ENCODE measurements around the gene SEPTIN10.

Gene SEPTIN10

GRCh38 chr2:109638795-109639194, 25.0 kb upstream of the SEPTIN10 start:
- no peak for DNase-seq (ENCODE audit: low spot score)
- H3K4me3 ChIP-seq, result no peak overlapping the region
- H3K27ac ChIP-seq, result no peak overlapping the region
- no peak for TF ChIP-seq CTCF (IDR thresholded peaks at IDR 0.05)

- no peak for DNase-seq (ENCODE audit: low spot score)
- TF ChIP-seq CTCF (IDR thresholded peaks at IDR 0.05), result no peak
- H3K4me3 ChIP-seq, result no peak overlapping the region
- peak overlapping the region in 1 of 2 donors; percentile 3 for H3K27ac ChIP-seq
Observed at GRCh38 chr2:109637749-109638570, 24.2 kb upstream of the SEPTIN10 start.

GRCh38 chr2:109636317-109636716, 22.6 kb upstream of the SEPTIN10 start:
- H3K4me3 ChIP-seq, result no peak overlapping the region
- no peak for TF ChIP-seq CTCF (IDR thresholded peaks at IDR 0.05)
- peak overlapping the region in 1 of 2 donors; percentile 11 for H3K27ac ChIP-seq
- no peak for DNase-seq (ENCODE audit: low spot score)

GRCh38 chr2:109635426-109636304, 21.9 kb upstream of the SEPTIN10 start:
- TF ChIP-seq CTCF (IDR thresholded peaks at IDR 0.05), result no peak
- H3K27ac ChIP-seq, result peak overlapping the region in 1 of 2 donors; percentile 7
- no peak overlapping the region for H3K4me3 ChIP-seq
- DNase-seq (ENCODE audit: low spot score), result no peak

GRCh38 chr2:109633284-109633961, 19.7 kb upstream of the SEPTIN10 start:
- H3K4me3 ChIP-seq, result no peak overlapping the region
- no peak overlapping the region for H3K27ac ChIP-seq

More at GRCh38 chr2:109633284-109633961, 19.7 kb upstream of the SEPTIN10 start:
- DNase-seq (ENCODE audit: low spot score), result peak; percentile 24
- TF ChIP-seq CTCF (IDR thresholded peaks at IDR 0.05), result no peak
